ENCODE results near the gene MKLN1. TPM values are rescaled to one million over a fixed set of nuclear protein-coding genes. Genes with fewer than 3 reads are reported as not detected.
A peak's percentile ranks its signal among the peaks of the same experiment; 100 is the strongest.
"Not testable (repeated sequence)": the region's sequence is repeated elsewhere in the genome, so short reads cannot be mapped to it uniquely, and the experiment has no call there.

MKLN1 gene
- total RNA-seq, 8 experiments from 2014 or later = 19.7 to 65.6 (median 30.5) TPM

- ATAC-seq (replicated peaks in 6 of 8) = no peak
- WGBS, 10 experiments = 90 to 100% (median 100%) methylated on average over 1 to 8 of the region's 30 CpGs; no CpG with 5 or more reads in 3 of the 10 experiments
- no peak overlapping the region for H3K4me3 ChIP-seq
- no peak overlapping the region for H3K27ac ChIP-seq
- in situ Hi-C loops (cut with MboI; ENCODE audit: low pct_unique_long_range_greater_than_20kb in 2 of 9, low sequenced_read_pairs in 9 of 9, unreplicated experiment in 9 of 9) = no loop called here
- peaks cover 3 to 29% of the 10 kb centered on the region in 2 donors for H3K4me1 ChIP-seq (replicated peaks in 1 of 2)
These were observed 178.2 kb downstream of the MKLN1 start for GRCh38 chr7:131505636-131506557.

- H3K4me3 ChIP-seq = no peak overlapping the region
- ATAC-seq (replicated peaks in 6 of 8) = no peak
- in situ Hi-C loops (cut with MboI; ENCODE audit: low pct_unique_long_range_greater_than_20kb in 2 of 9, low sequenced_read_pairs in 9 of 9, unreplicated experiment in 9 of 9) = no loop called here
- peaks cover 3 to 23% of the 10 kb centered on the region in 2 donors for H3K4me1 ChIP-seq (replicated peaks in 1 of 2)
- no peak overlapping the region for H3K27ac ChIP-seq
- 100% methylated on average over 1 to 2 of the region's 18 CpGs; no CpG with 5 or more reads in 7 of the 10 experiments for WGBS, 10 experiments
These were observed 178.9 kb downstream of the MKLN1 start for GRCh38 chr7:131506597-131506996.

- in situ Hi-C loops (cut with MboI; ENCODE audit: low pct_unique_long_range_greater_than_20kb in 2 of 9, low sequenced_read_pairs in 9 of 9, unreplicated experiment in 9 of 9) = no loop called here
- H3K4me3 ChIP-seq = no peak overlapping the region
- H3K27ac ChIP-seq = no peak overlapping the region
- peaks cover 0 to 12% of the 10 kb centered on the region in 2 donors for H3K4me1 ChIP-seq (replicated peaks in 1 of 2)
- WGBS, 10 experiments = 21 to 100% (median 49%) methylated on average over 1 to 13 of the region's 14 CpGs
- peak; percentile 67 to 83 (median 78) for ATAC-seq (replicated peaks in 6 of 8)
These were observed 180.1 kb downstream of the MKLN1 start for GRCh38 chr7:131507592-131508331.

GRCh38 chr7:131508754-131509486, 181.2 kb downstream of the MKLN1 start:
- Histone ChIP-seq H3K4me1 (replicated peaks in 1 of 2) (peaks cover 3 to 8% of the 10 kb centered on the region in 2 donors), H3K27ac (no peak overlapping the region), H3K4me3 (no peak overlapping the region)
- no peak for ATAC-seq (replicated peaks in 6 of 8)
- in situ Hi-C loops (cut with MboI; ENCODE audit: low pct_unique_long_range_greater_than_20kb in 2 of 9, low sequenced_read_pairs in 9 of 9, unreplicated experiment in 9 of 9) = no loop called here
- WGBS, 10 experiments = 44 to 100% (median 91%) methylated on average over 1 to 7 of the region's 10 CpGs; no CpG with 5 or more reads in 2 of the 10 experiments

GRCh38 chr7:131509781-131510180, 182.1 kb downstream of the MKLN1 start:
- 83 to 100% (median 100%) methylated on average over 1 to 3 of the region's 8 CpGs; no CpG with 5 or more reads in 4 of the 10 experiments for WGBS, 10 experiments

GRCh38 chr7:131511071-131511470, 183.4 kb downstream of the MKLN1 start:
- Histone ChIP-seq H3K4me1 (replicated peaks in 1 of 2) (peaks cover 3 to 4% of the 10 kb centered on the region in 2 donors), H3K4me3 (no peak overlapping the region), H3K27ac (no peak overlapping the region)
- in situ Hi-C loops (cut with MboI; ENCODE audit: low pct_unique_long_range_greater_than_20kb in 2 of 9, low sequenced_read_pairs in 9 of 9, unreplicated experiment in 9 of 9) = loop anchor here in 2 of 9 experiments (10.0 kb wide), 1 partner anchor 144 kb away; no protein-coding TSS in a partner anchor
- WGBS, 10 experiments = 67 to 100% (median 78%) methylated on average over 2 to 5 of the region's 9 CpGs; no CpG with 5 or more reads in 6 of the 10 experiments
- no peak for ATAC-seq (replicated peaks in 6 of 8)

More at GRCh38 chr7:131509781-131510180, 182.1 kb downstream of the MKLN1 start:
- H3K4me3 ChIP-seq = no peak overlapping the region
- peaks cover 3 to 4% of the 10 kb centered on the region in 2 donors for H3K4me1 ChIP-seq (replicated peaks in 1 of 2)
- in situ Hi-C loops (cut with MboI; ENCODE audit: low pct_unique_long_range_greater_than_20kb in 2 of 9, low sequenced_read_pairs in 9 of 9, unreplicated experiment in 9 of 9) = loop anchor here in 2 of 9 experiments (10.0 kb wide), 1 partner anchor 145 kb away; no protein-coding TSS in a partner anchor
- no peak for ATAC-seq (replicated peaks in 6 of 8)
- no peak overlapping the region for H3K27ac ChIP-seq

- no peak for ATAC-seq (replicated peaks in 6 of 8)
- Histone ChIP-seq H3K4me3 (no peak overlapping the region), H3K4me1 (replicated peaks in 1 of 2) (peaks cover 3 to 4% of the 10 kb centered on the region in 2 donors), H3K27ac (no peak overlapping the region)
- in situ Hi-C loops (cut with MboI; ENCODE audit: low pct_unique_long_range_greater_than_20kb in 2 of 9, low sequenced_read_pairs in 9 of 9, unreplicated experiment in 9 of 9) = loop anchor here in 2 of 9 experiments (10.0 kb wide), 1 partner anchor 143 kb away; no protein-coding TSS in a partner anchor
- 69 to 100% (median 93%) methylated on average over 4 to 12 of the region's 15 CpGs; no CpG with 5 or more reads in 3 of the 10 experiments for WGBS, 10 experiments
These were observed 184.3 kb downstream of the MKLN1 start for GRCh38 chr7:131511774-131512535.

- in situ Hi-C loops (cut with MboI; ENCODE audit: low pct_unique_long_range_greater_than_20kb in 2 of 9, low sequenced_read_pairs in 9 of 9, unreplicated experiment in 9 of 9) = loop anchor here in 2 of 9 experiments (10.0 kb wide), 1 partner anchor 141 kb away; no protein-coding TSS in a partner anchor
- H3K4me1 ChIP-seq (replicated peaks in 1 of 2) = peaks cover 3 to 4% of the 10 kb centered on the region in 2 donors
- no peak overlapping the region for H3K4me3 ChIP-seq
- WGBS, 10 experiments = 17 to 82% (median 60%) methylated on average over 1 to 8 of the region's 11 CpGs; no CpG with 5 or more reads in 1 of the 10 experiments
- H3K27ac ChIP-seq = peak overlapping the region in 1 of 2 donors; percentile 18
- peak; percentile 93 to 100 (median 99) for ATAC-seq (replicated peaks in 6 of 8)
These were observed 185.8 kb downstream of the MKLN1 start for GRCh38 chr7:131513245-131514061.

- H3K4me3 ChIP-seq; H3K4me1 ChIP-seq (replicated peaks in 1 of 2); ATAC-seq (replicated peaks in 6 of 8); H3K27ac ChIP-seq: not testable (repeated sequence)
- in situ Hi-C loops (cut with MboI; ENCODE audit: low pct_unique_long_range_greater_than_20kb in 2 of 9, low sequenced_read_pairs in 9 of 9, unreplicated experiment in 9 of 9) = loop anchor here in 2 of 9 experiments (10.0 kb wide), 1 partner anchor 139 kb away; no protein-coding TSS in a partner anchor
- WGBS, 10 experiments = 93 to 100% (median 100%) methylated on average over 1 to 6 of the region's 7 CpGs; no CpG with 5 or more reads in 3 of the 10 experiments
These were observed 187.8 kb downstream of the MKLN1 start for GRCh38 chr7:131515471-131515870.

- 83 to 100% (median 91%) methylated on average over 3 to 15 of the region's 19 CpGs for WGBS, 10 experiments
- in situ Hi-C loops (cut with MboI; ENCODE audit: low pct_unique_long_range_greater_than_20kb in 2 of 9, low sequenced_read_pairs in 9 of 9, unreplicated experiment in 9 of 9) = loop anchor here in 2 of 9 experiments (10.0 kb wide), 1 partner anchor 137 kb away; no protein-coding TSS in a partner anchor
- Histone ChIP-seq H3K4me1 (replicated peaks in 1 of 2) (peaks cover 3 to 8% of the 10 kb centered on the region in 2 donors), H3K4me3 (no peak overlapping the region), H3K27ac (no peak overlapping the region)
- no peak for ATAC-seq (replicated peaks in 6 of 8)
These were observed 189.7 kb downstream of the MKLN1 start for GRCh38 chr7:131517218-131517923.
